ENCODE results near the gene FANCC.
"Not testable (repeated sequence)": the region's sequence is repeated elsewhere in the genome, so short reads cannot be mapped to it uniquely, and the experiment has no call there.

FANCC gene

GRCh38 chr9:95296761-95297160 is 20.7 kb downstream of the FANCC start:
- H2BK5ac ChIP-seq (ENCODE audit: low read length), result no peak overlapping the region
- H3K27me3 ChIP-seq (ENCODE audit: control insufficient read depth in 3 of 3, insufficient read depth in 3 of 3, low read depth in 1 of 3, low read length in 3 of 3), result no peaks in the 10 kb centered on the region
- H3K23ac ChIP-seq (ENCODE audit: low read depth, low read length, poor library complexity), result no peak overlapping the region
- H2BK12ac ChIP-seq (ENCODE audit: low read length), result no peak overlapping the region
- H2BK15ac ChIP-seq (ENCODE audit: low read length), result no peak overlapping the region
- H3K9ac ChIP-seq (ENCODE audit: low read depth, low read length, poor library complexity), result no peak overlapping the region
- H4K8ac ChIP-seq (ENCODE audit: low read depth, low read length), result no peak overlapping the region
- no peak overlapping the region for H2BK120ac ChIP-seq (ENCODE audit: low read depth, low read length)
- H3K14ac ChIP-seq (ENCODE audit: low read length), result no peak overlapping the region
- no peak overlapping the region for H3K4me2 ChIP-seq (ENCODE audit: insufficient read depth, low read length, poor library complexity, severe bottlenecking)
- no peak overlapping the region for H2AFZ ChIP-seq (ENCODE audit: low read length)
- no peaks in the 10 kb centered on the region for H3K9me3 ChIP-seq (replicated peaks in 1 of 2; ENCODE audit: control insufficient read depth in 2 of 2, insufficient read depth in 1 of 2, low read depth in 1 of 2, low read length in 2 of 2)
- H3K4me3 ChIP-seq (ENCODE audit: low read length in 2 of 2), result no peak overlapping the region
- H2AK5ac ChIP-seq (ENCODE audit: low read depth, low read length), result no peak overlapping the region
- no CpG with 5 or more reads among the region's 1 CpG for WGBS, 2 donors (ENCODE audit: extremely low coverage in 2 of 2, insufficient read length in 2 of 2, insufficient replicate concordance in 1 of 2)
- peaks cover 7% of the 10 kb centered on the region for H3K79me1 ChIP-seq (ENCODE audit: low read depth, low read length)
- peaks cover 3 to 5% of the 10 kb centered on the region in 2 donors for H3K4me1 ChIP-seq (ENCODE audit: control insufficient read depth in 2 of 2, insufficient read depth in 1 of 2, low read depth in 1 of 2, low read length in 2 of 2)
- H3K36me3 ChIP-seq (replicated peaks in 1 of 2; ENCODE audit: control insufficient read depth in 2 of 2, insufficient read depth in 2 of 2, low read length in 2 of 2), result no peaks in the 10 kb centered on the region
- DNase-seq (ENCODE audit: low spot score), result no peak
- H3K4ac ChIP-seq (ENCODE audit: low read length), result no peak overlapping the region
- no peak overlapping the region for H3K27ac ChIP-seq (replicated peaks; ENCODE audit: low read length)
- no peak overlapping the region for H3K18ac ChIP-seq (ENCODE audit: low read length)
- H4K91ac ChIP-seq (ENCODE audit: low read depth, low read length, poor library complexity), result no peak overlapping the region

- H4K8ac ChIP-seq (ENCODE audit: low read depth, low read length); H2AFZ ChIP-seq (ENCODE audit: low read length); H2BK120ac ChIP-seq (ENCODE audit: low read depth, low read length); H3K36me3 ChIP-seq (replicated peaks in 1 of 2; ENCODE audit: control insufficient read depth in 2 of 2, insufficient read depth in 2 of 2, low read length in 2 of 2); H3K23ac ChIP-seq (ENCODE audit: low read depth, low read length, poor library complexity); H2AK5ac ChIP-seq (ENCODE audit: low read depth, low read length); H3K27me3 ChIP-seq (ENCODE audit: control insufficient read depth in 3 of 3, insufficient read depth in 3 of 3, low read depth in 1 of 3, low read length in 3 of 3); H3K27ac ChIP-seq (replicated peaks; ENCODE audit: low read length); H3K4me1 ChIP-seq (ENCODE audit: control insufficient read depth in 2 of 2, insufficient read depth in 1 of 2, low read depth in 1 of 2, low read length in 2 of 2); DNase-seq (ENCODE audit: low spot score); H3K4me2 ChIP-seq (ENCODE audit: insufficient read depth, low read length, poor library complexity, severe bottlenecking); H3K4me3 ChIP-seq (ENCODE audit: low read length in 2 of 2); H2BK5ac ChIP-seq (ENCODE audit: low read length); H3K9ac ChIP-seq (ENCODE audit: low read depth, low read length, poor library complexity); H3K4ac ChIP-seq (ENCODE audit: low read length); H3K79me1 ChIP-seq (ENCODE audit: low read depth, low read length); H2BK15ac ChIP-seq (ENCODE audit: low read length); H3K18ac ChIP-seq (ENCODE audit: low read length); H3K9me3 ChIP-seq (replicated peaks in 1 of 2; ENCODE audit: control insufficient read depth in 2 of 2, insufficient read depth in 1 of 2, low read depth in 1 of 2, low read length in 2 of 2); H3K14ac ChIP-seq (ENCODE audit: low read length); H2BK12ac ChIP-seq (ENCODE audit: low read length); H4K91ac ChIP-seq (ENCODE audit: low read depth, low read length, poor library complexity): not testable (repeated sequence)
- no CpG with 5 or more reads among the region's 6 CpGs for WGBS, 2 donors (ENCODE audit: extremely low coverage in 2 of 2, insufficient read length in 2 of 2, insufficient replicate concordance in 1 of 2)
Measured at GRCh38 chr9:95293296-95293695, 24.2 kb downstream of the FANCC start.

- WGBS, 2 donors (ENCODE audit: extremely low coverage in 2 of 2, insufficient read length in 2 of 2, insufficient replicate concordance in 1 of 2), result no CpG with 5 or more reads among the region's 41 CpGs
- Histone ChIP-seq H3K4ac (ENCODE audit: low read length) (no peak overlapping the region), H3K27ac (replicated peaks; ENCODE audit: low read length) (no peak overlapping the region)
Measured at GRCh38 chr9:95292226-95292625, 25.3 kb downstream of the FANCC start.

GRCh38 chr9:95286151-95286550 is 31.4 kb downstream of the FANCC start:
- Histone ChIP-seq H2AK5ac (ENCODE audit: low read depth, low read length) (no peak overlapping the region), H3K27me3 (ENCODE audit: control insufficient read depth in 3 of 3, insufficient read depth in 3 of 3, low read depth in 1 of 3, low read length in 3 of 3) (no peaks in the 10 kb centered on the region), H3K36me3 (replicated peaks in 1 of 2; ENCODE audit: control insufficient read depth in 2 of 2, insufficient read depth in 2 of 2, low read length in 2 of 2) (no peaks in the 10 kb centered on the region), H2BK5ac (ENCODE audit: low read length) (no peak overlapping the region), H3K4me1 (ENCODE audit: control insufficient read depth in 2 of 2, insufficient read depth in 1 of 2, low read depth in 1 of 2, low read length in 2 of 2) (no peaks in the 10 kb centered on the region), H3K18ac (ENCODE audit: low read length) (no peak overlapping the region), H2BK120ac (ENCODE audit: low read depth, low read length) (no peak overlapping the region), H3K9me3 (replicated peaks in 1 of 2; ENCODE audit: control insufficient read depth in 2 of 2, insufficient read depth in 1 of 2, low read depth in 1 of 2, low read length in 2 of 2) (peaks cover 0 to 6% of the 10 kb centered on the region in 2 donors), H3K9ac (ENCODE audit: low read depth, low read length, poor library complexity) (no peak overlapping the region), H3K4ac (ENCODE audit: low read length) (no peak overlapping the region), H4K8ac (ENCODE audit: low read depth, low read length) (no peak overlapping the region), H2BK15ac (ENCODE audit: low read length) (no peak overlapping the region), H3K79me1 (ENCODE audit: low read depth, low read length) (no peaks in the 10 kb centered on the region), H3K4me3 (ENCODE audit: low read length in 2 of 2) (no peak overlapping the region), H2BK12ac (ENCODE audit: low read length) (no peak overlapping the region), H3K23ac (ENCODE audit: low read depth, low read length, poor library complexity) (no peak overlapping the region), H4K91ac (ENCODE audit: low read depth, low read length, poor library complexity) (no peak overlapping the region), H2AFZ (ENCODE audit: low read length) (no peak overlapping the region), H3K4me2 (ENCODE audit: insufficient read depth, low read length, poor library complexity, severe bottlenecking) (no peak overlapping the region), H3K27ac (replicated peaks; ENCODE audit: low read length) (no peak overlapping the region), H3K14ac (ENCODE audit: low read length) (no peak overlapping the region)
- no peak for DNase-seq (ENCODE audit: low spot score)
- WGBS, 2 donors (ENCODE audit: extremely low coverage in 2 of 2, insufficient read length in 2 of 2, insufficient replicate concordance in 1 of 2), result no CpG with 5 or more reads among the region's 2 CpGs

More at GRCh38 chr9:95292226-95292625, 25.3 kb downstream of the FANCC start:
- Histone ChIP-seq H3K27me3 (ENCODE audit: control insufficient read depth in 3 of 3, insufficient read depth in 3 of 3, low read depth in 1 of 3, low read length in 3 of 3) (no peaks in the 10 kb centered on the region), H2AFZ (ENCODE audit: low read length) (no peak overlapping the region), H3K23ac (ENCODE audit: low read depth, low read length, poor library complexity) (no peak overlapping the region), H2BK12ac (ENCODE audit: low read length) (no peak overlapping the region), H4K91ac (ENCODE audit: low read depth, low read length, poor library complexity) (no peak overlapping the region), H2AK5ac (ENCODE audit: low read depth, low read length) (no peak overlapping the region), H3K4me2 (ENCODE audit: insufficient read depth, low read length, poor library complexity, severe bottlenecking) (no peak overlapping the region), H3K79me1 (ENCODE audit: low read depth, low read length) (peaks cover 5% of the 10 kb centered on the region), H3K9ac (ENCODE audit: low read depth, low read length, poor library complexity) (no peak overlapping the region), H3K18ac (ENCODE audit: low read length) (no peak overlapping the region), H3K14ac (ENCODE audit: low read length) (no peak overlapping the region), H2BK15ac (ENCODE audit: low read length) (no peak overlapping the region), H3K36me3 (replicated peaks in 1 of 2; ENCODE audit: control insufficient read depth in 2 of 2, insufficient read depth in 2 of 2, low read length in 2 of 2) (no peaks in the 10 kb centered on the region), H3K4me3 (ENCODE audit: low read length in 2 of 2) (no peak overlapping the region), H3K4me1 (ENCODE audit: control insufficient read depth in 2 of 2, insufficient read depth in 1 of 2, low read depth in 1 of 2, low read length in 2 of 2) (peaks cover 3 to 4% of the 10 kb centered on the region in 2 donors), H3K9me3 (replicated peaks in 1 of 2; ENCODE audit: control insufficient read depth in 2 of 2, insufficient read depth in 1 of 2, low read depth in 1 of 2, low read length in 2 of 2) (no peaks in the 10 kb centered on the region), H2BK5ac (ENCODE audit: low read length) (no peak overlapping the region), H2BK120ac (ENCODE audit: low read depth, low read length) (no peak overlapping the region), H4K8ac (ENCODE audit: low read depth, low read length) (no peak overlapping the region)
- no peak for DNase-seq (ENCODE audit: low spot score)
